Central memory CD8-positive, alpha-beta T cell (primary cell): ENCODE measurements around the gene FSTL5.

Experiments
- ATAC-seq: fragments of 150-1000 bp; cut with Tn5 transposase; replicated peaks from 2 replicates; pipeline ENCODE4 v1.10.0; 2022; ENCODE audit warnings: mild to moderate bottlenecking, moderate FRiP score, moderate number of reproducible peaks; ENCODE audit not compliant: poor library complexity, severe bottlenecking; ENCODE audit errors: extremely low read depth
- DNase-seq, 2 donors: peaks; one replicate each; pipeline ENCODE4 v3.0.0; 2021; ENCODE audit warnings: low spot score in 2 of 2
- H3K27ac Mint-ChIP-seq: one replicate; pipeline ENCODE4 v1.8.0; 2022; ENCODE audit warnings: low read depth, mild to moderate bottlenecking, moderate library complexity, mixed read lengths
- H3K27me3 Mint-ChIP-seq: one replicate; pipeline ENCODE4 v1.8.0; 2022; ENCODE audit warnings: mixed read lengths
- H3K36me3 Mint-ChIP-seq: one replicate; pipeline ENCODE4 v1.8.0; 2022; ENCODE audit warnings: mild to moderate bottlenecking, moderate library complexity, mixed read lengths; ENCODE audit not compliant: insufficient read depth
- H3K4me1 Mint-ChIP-seq: one replicate; pipeline ENCODE4 v1.8.0; 2022; ENCODE audit warnings: mixed read lengths
- H3K4me3 Mint-ChIP-seq: one replicate; pipeline ENCODE4 v1.8.0; 2022; ENCODE audit warnings: mild to moderate bottlenecking, moderate library complexity, mixed read lengths
- H3K9me3 Mint-ChIP-seq: one replicate; pipeline ENCODE4 v1.8.0; 2022; ENCODE audit warnings: mixed read lengths

FSTL5 gene

GRCh38 chr4:161466316-161466715, 697.5 kb downstream of the FSTL5 start:
- Mint-ChIP-seq H3K4me3 (no peak overlapping the region), H3K27me3 (no peaks in the 10 kb centered on the region), H3K9me3 (peaks cover 17% of the 10 kb centered on the region), H3K27ac (no peak overlapping the region), H3K36me3 (no peaks in the 10 kb centered on the region), H3K4me1 (no peaks in the 10 kb centered on the region)
- ATAC-seq (no peak), DNase-seq (no peak)

GRCh38 chr4:161463436-161463835, 700.4 kb downstream of the FSTL5 start:
- no peak overlapping the region for H3K4me3 Mint-ChIP-seq
- H3K36me3 Mint-ChIP-seq, result no peaks in the 10 kb centered on the region
- no peak overlapping the region for H3K27ac Mint-ChIP-seq
- ATAC-seq (no peak), DNase-seq (no peak)
- H3K27me3 Mint-ChIP-seq, result no peaks in the 10 kb centered on the region
- H3K9me3 Mint-ChIP-seq, result peaks cover 17% of the 10 kb centered on the region
- no peaks in the 10 kb centered on the region for H3K4me1 Mint-ChIP-seq

DNA sequence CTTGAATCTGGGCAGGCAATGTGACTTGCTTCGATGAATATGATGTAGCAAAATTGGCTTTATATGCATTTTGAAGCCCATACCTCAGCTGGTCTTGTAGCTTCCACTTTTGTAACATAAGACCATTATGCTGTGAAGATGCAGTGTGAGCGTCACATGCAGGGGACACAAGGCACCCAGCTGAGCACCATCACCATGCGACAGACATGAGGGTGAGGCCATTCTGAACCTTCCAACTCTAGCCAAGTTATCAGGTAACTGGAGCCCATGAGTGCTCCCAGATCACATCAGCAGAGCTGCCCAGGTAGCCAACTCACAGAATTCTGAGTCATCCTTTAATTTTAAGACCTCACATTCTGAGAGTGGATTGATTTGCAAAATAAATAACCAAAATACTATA, 705.9 kb downstream of the FSTL5 start:
- peaks cover 6% of the 10 kb centered on the region for H3K9me3 Mint-ChIP-seq
- no peaks in the 10 kb centered on the region for H3K36me3 Mint-ChIP-seq
- no peak overlapping the region for H3K27ac Mint-ChIP-seq
- no peak for DNase-seq
- H3K27me3 Mint-ChIP-seq, result no peaks in the 10 kb centered on the region
- no peak for ATAC-seq
- no peak overlapping the region for H3K4me3 Mint-ChIP-seq
- no peaks in the 10 kb centered on the region for H3K4me1 Mint-ChIP-seq

GRCh38 chr4:161457311-161457710, 706.5 kb downstream of the FSTL5 start:
- Mint-ChIP-seq H3K4me3 (no peak overlapping the region), H3K36me3 (no peaks in the 10 kb centered on the region), H3K27ac (no peak overlapping the region), H3K27me3 (no peaks in the 10 kb centered on the region), H3K9me3 (peaks cover 6% of the 10 kb centered on the region), H3K4me1 (no peaks in the 10 kb centered on the region)
- no peak for ATAC-seq
- DNase-seq, result no peak

DNA sequence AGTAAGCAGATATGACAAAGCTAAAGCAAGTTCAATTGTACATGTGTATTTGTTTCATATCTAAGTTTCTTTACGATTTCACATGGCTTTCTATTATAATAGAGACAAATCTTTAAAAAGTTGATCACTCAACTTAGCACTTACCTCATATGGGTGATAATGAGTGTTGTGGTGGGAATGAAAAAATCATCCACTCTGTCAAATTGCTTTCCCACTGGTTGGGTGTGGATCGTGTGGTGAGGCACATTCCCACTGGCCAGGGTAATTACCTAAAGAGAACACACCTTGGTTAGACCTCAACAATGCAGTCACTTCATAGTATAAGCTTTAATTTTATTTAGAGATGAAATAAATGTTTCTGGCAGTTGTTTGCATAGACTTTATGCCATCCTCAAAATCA, 708.9 kb downstream of the FSTL5 start:
- no peaks in the 10 kb centered on the region for H3K4me1 Mint-ChIP-seq
- no peak overlapping the region for H3K4me3 Mint-ChIP-seq
- no peaks in the 10 kb centered on the region for H3K9me3 Mint-ChIP-seq
- DNase-seq, result no peak
- H3K27me3 Mint-ChIP-seq, result no peaks in the 10 kb centered on the region
- no peak for ATAC-seq
- H3K27ac Mint-ChIP-seq, result no peak overlapping the region
- no peaks in the 10 kb centered on the region for H3K36me3 Mint-ChIP-seq

- Mint-ChIP-seq H3K27me3 (no peaks in the 10 kb centered on the region), H3K4me1 (no peaks in the 10 kb centered on the region), H3K27ac (no peak overlapping the region), H3K36me3 (no peaks in the 10 kb centered on the region), H3K4me3 (no peak overlapping the region), H3K9me3 (peaks cover 19% of the 10 kb centered on the region)
- DNase-seq, result no peak
- no peak for ATAC-seq
Observed at GRCh38 chr4:161448550-161449180, 715.1 kb downstream of the FSTL5 start.

- ATAC-seq (no peak), DNase-seq (no peak)
- peaks cover 2% of the 10 kb centered on the region for H3K36me3 Mint-ChIP-seq
- no peaks in the 10 kb centered on the region for H3K4me1 Mint-ChIP-seq
- no peaks in the 10 kb centered on the region for H3K27me3 Mint-ChIP-seq
- no peak overlapping the region for H3K4me3 Mint-ChIP-seq
- peaks cover 36% of the 10 kb centered on the region for H3K9me3 Mint-ChIP-seq
- H3K27ac Mint-ChIP-seq, result no peak overlapping the region
Observed at GRCh38 chr4:161444626-161445025, 719.2 kb downstream of the FSTL5 start.

DNA sequence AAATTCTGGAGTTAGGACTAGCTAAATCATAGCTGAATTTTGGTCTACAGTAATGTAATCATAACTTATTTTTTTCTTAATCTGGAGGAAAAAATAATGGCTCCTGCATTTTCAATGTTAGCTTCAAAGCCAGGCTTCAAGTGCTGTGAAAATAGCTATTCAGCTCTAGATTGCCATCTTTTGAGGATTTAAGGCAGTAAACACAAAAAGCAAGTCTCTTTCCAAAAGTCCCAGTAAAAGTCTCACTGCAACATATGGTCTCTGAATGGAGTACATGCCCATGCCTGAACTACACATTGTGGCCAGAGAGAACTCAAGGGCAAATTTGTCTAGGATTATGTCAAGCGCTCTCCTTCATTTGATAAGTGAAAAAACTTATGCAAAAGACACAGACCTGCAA, 720.9 kb downstream of the FSTL5 start:
- no peak overlapping the region for H3K4me3 Mint-ChIP-seq
- no peaks in the 10 kb centered on the region for H3K4me1 Mint-ChIP-seq
- DNase-seq (no peak), ATAC-seq (no peak)
- no peak overlapping the region for H3K27ac Mint-ChIP-seq
- peaks cover 36% of the 10 kb centered on the region for H3K9me3 Mint-ChIP-seq
- H3K36me3 Mint-ChIP-seq, result peaks cover 2% of the 10 kb centered on the region
- no peaks in the 10 kb centered on the region for H3K27me3 Mint-ChIP-seq

GRCh38 chr4:161438096-161438495, 725.7 kb downstream of the FSTL5 start:
- no peak overlapping the region for H3K27ac Mint-ChIP-seq
- peaks cover 2% of the 10 kb centered on the region for H3K36me3 Mint-ChIP-seq
- ATAC-seq (no peak), DNase-seq (no peak)
- H3K9me3 Mint-ChIP-seq, result peaks cover 45% of the 10 kb centered on the region
- no peak overlapping the region for H3K4me3 Mint-ChIP-seq
- H3K27me3 Mint-ChIP-seq, result no peaks in the 10 kb centered on the region
- no peaks in the 10 kb centered on the region for H3K4me1 Mint-ChIP-seq

- DNase-seq, result no peak
- H3K4me3 Mint-ChIP-seq, result no peak overlapping the region
- H3K9me3 Mint-ChIP-seq, result peaks cover 23% of the 10 kb centered on the region
- no peaks in the 10 kb centered on the region for H3K36me3 Mint-ChIP-seq
- H3K4me1 Mint-ChIP-seq, result no peaks in the 10 kb centered on the region
- no peaks in the 10 kb centered on the region for H3K27me3 Mint-ChIP-seq
- no peak overlapping the region for H3K27ac Mint-ChIP-seq
- ATAC-seq, result no peak
Observed at GRCh38 chr4:161428180-161428965, 735.4 kb downstream of the FSTL5 start.

GRCh38 chr4:161419822-161420221, 744.0 kb downstream of the FSTL5 start:
- Mint-ChIP-seq H3K27me3 (no peaks in the 10 kb centered on the region), H3K9me3 (no peaks in the 10 kb centered on the region), H3K36me3 (no peaks in the 10 kb centered on the region), H3K27ac (no peak overlapping the region), H3K4me3 (no peak overlapping the region), H3K4me1 (no peaks in the 10 kb centered on the region)
- ATAC-seq (no peak), DNase-seq (no peak)

- H3K27me3 Mint-ChIP-seq, result no peaks in the 10 kb centered on the region
- peaks cover 11% of the 10 kb centered on the region for H3K9me3 Mint-ChIP-seq
- no peak for DNase-seq
- H3K4me3 Mint-ChIP-seq, result no peak overlapping the region
- no peaks in the 10 kb centered on the region for H3K4me1 Mint-ChIP-seq
- H3K27ac Mint-ChIP-seq, result no peak overlapping the region
- no peaks in the 10 kb centered on the region for H3K36me3 Mint-ChIP-seq
- no peak for ATAC-seq
Observed at GRCh38 chr4:161411901-161412300, 751.9 kb downstream of the FSTL5 start.

DNA sequence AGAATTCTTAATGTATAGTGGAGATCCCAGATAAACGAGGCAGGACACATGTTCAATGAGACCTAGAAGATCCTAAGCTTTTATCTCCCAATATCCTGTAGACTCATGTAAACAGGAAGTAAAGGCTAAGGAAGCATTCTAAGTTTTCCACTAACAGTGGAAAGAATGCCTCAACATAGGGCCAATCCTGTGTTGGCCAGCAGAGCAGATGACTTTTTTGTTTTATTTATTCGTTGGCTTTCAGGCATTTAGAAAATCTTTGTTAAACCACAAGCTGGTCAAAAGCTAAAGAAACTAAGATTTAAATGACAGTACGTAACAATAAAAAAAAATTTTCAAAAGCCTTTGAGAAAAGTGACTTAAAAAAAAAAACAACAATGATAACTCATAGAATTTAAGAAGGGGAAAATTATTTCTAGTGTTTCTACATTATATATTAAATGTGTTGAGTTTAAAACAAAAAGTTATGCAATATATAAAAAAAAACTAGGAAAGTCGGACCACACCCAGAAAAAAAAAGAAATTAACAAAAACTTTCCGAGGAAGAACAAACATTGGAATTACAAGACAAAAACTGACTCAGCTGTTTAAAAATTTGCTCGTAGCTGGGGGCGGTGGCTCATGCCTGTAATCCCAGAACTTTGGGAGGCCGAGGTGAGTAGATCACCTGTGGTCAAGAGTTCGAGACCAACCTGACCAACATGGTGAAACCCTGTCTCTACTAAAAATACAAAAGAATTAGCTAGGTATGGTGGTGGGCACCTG, 759.3 kb downstream of the FSTL5 start:
- Mint-ChIP-seq H3K36me3 (no peaks in the 10 kb centered on the region), H3K4me3 (no peak overlapping the region), H3K27me3 (no peaks in the 10 kb centered on the region), H3K4me1 (no peaks in the 10 kb centered on the region), H3K9me3 (peaks cover 5% of the 10 kb centered on the region), H3K27ac (no peak overlapping the region)
- ATAC-seq (no peak), DNase-seq (no peak)
